HT1080 (cell line): Measurements from ENCODE around the gene SLC25A44. TPM values are rescaled to one million over a fixed set of nuclear protein-coding genes. Genes with fewer than 3 reads are reported as not detected.

ENCODE experiments used
- small RNA-seq: library from RNA; depleted of rRNA; stranded (forward); fragments of <200 nt; gene quantifications from one replicate; pipeline ENCODE3, GENCODE V24; 2014
- total RNA-seq: library from RNA; depleted of rRNA; stranded (reverse); fragments of >200 nt; shearing (Covaris generic); gene quantifications from 2 replicates; pipeline ENCODE4 v1.2.3, GENCODE V29; 2014; rRNA removed

The SLC25A44 gene
- total RNA-seq, 1 experiment from 2014 or later = 28.6 TPM

Small RNAs within 50 kb of the gene (small RNA-seq; reads per million reads assigned to genes)
- gene RF00568 = not detected

Other genes starting within 250 kb of the SLC25A44 start
- 91.6 and 96.6 TPM in 2 replicates for gene ARHGEF2, start 215.6 kb upstream of the SLC25A44 start, total RNA-seq
- 582 and 611 TPM in 2 replicates for gene SSR2, start 173.2 kb upstream of the SLC25A44 start, total RNA-seq
- 36.0 and 43.9 TPM in 2 replicates for gene UBQLN4, start 140.3 kb upstream of the SLC25A44 start, total RNA-seq
- gene LAMTOR2, start 139.3 kb upstream of the SLC25A44 start, total RNA-seq = 67.1 and 78.0 TPM in 2 replicates
- 0.06 TPM in 1 of 2 replicates, not detected in the other for gene RAB25, start 132.9 kb upstream of the SLC25A44 start, total RNA-seq
- gene MEX3A, start 111.6 kb upstream of the SLC25A44 start, total RNA-seq = 3.4 and 5.2 TPM in 2 replicates
- gene LMNA, start 79.4 kb upstream of the SLC25A44 start, total RNA-seq = 835 and 846 TPM in 2 replicates
- gene SEMA4A, start 40.5 kb upstream of the SLC25A44 start, total RNA-seq = not detected in 2 replicates
- 49.4 and 71.6 TPM in 2 replicates for gene PMF1, start 18.9 kb downstream of the SLC25A44 start, total RNA-seq
- 2.3 TPM in 1 of 2 replicates, not detected in the other for gene BGLAP, start 48.1 kb downstream of the SLC25A44 start, total RNA-seq
- gene PAQR6, start 54.0 kb downstream of the SLC25A44 start, total RNA-seq = 0.40 and 0.47 TPM in 2 replicates
- gene SMG5, start 88.7 kb downstream of the SLC25A44 start, total RNA-seq = 94.1 and 95.9 TPM in 2 replicates
- 2.2 and 2.7 TPM in 2 replicates for gene TMEM79, start 90.2 kb downstream of the SLC25A44 start, total RNA-seq
- 49.0 and 62.7 TPM in 2 replicates for gene GLMP, start 101.6 kb downstream of the SLC25A44 start, total RNA-seq
- not detected in 2 replicates for gene VHLL, start 105.2 kb downstream of the SLC25A44 start, total RNA-seq
- gene CCT3, start 144.2 kb downstream of the SLC25A44 start, total RNA-seq = 450 and 472 TPM in 2 replicates
- 0.70 and 0.87 TPM in 2 replicates for gene TSACC, start 144.4 kb downstream of the SLC25A44 start, total RNA-seq
- gene RHBG, start 175.1 kb downstream of the SLC25A44 start, total RNA-seq = not detected in 2 replicates